HL-60/S4 treated with phorbol 12-myristate 13-acetate at 8.2 ng/mL for 4 days and 3 days (cell line): Measurements from ENCODE around the gene BLMH.

ENCODE experiments used
- in situ Hi-C: fragments of 300-500 bp; cut with MboI; formaldehyde crosslinking; loops from 2 replicates; pipeline ENCODE4 v1.15.0; 2022; ENCODE audit warnings: low sequenced_read_pairs

BLMH gene

DNA sequence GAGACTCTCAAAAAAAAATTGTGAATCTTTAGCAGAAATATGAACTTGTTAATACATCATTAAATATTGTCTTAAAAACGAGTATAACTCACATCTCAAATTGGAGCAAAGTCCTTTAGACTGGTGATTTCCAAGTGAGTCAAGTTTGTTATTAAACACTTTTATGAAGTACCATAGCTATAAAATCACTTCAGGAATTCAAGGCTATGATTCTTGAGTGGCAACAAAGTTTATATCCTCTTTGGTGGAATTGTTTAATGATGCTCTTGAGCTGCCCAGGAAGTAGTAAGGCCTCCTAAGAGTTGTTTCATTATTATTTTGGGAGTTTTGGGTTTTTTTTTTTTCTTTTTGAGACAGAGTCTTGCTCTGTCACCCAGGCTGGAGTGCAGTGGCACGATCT is 16.7 kb upstream of the BLMH start:
- in situ Hi-C loops = no loop called here

DNA sequence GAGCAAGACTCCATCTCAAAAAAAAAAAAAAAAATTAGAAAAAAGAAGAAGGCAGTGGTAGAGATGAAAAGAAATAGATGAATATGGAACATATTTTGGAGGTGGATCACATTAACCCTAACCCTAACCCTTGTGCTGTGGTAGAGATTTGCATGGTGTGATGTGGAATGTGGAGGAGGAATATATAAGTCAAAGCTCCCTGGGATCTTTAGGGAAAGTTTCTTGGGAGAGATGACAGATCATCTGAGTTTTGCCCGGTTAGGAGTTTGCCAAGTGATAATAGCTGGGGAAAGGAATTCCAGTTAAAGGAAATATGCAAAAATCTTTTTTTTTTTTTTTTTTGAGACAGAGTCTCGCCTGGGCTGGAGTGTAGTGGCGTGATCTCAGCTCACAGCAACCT is 13.0 kb upstream of the BLMH start:
- in situ Hi-C loops = no loop called here

DNA sequence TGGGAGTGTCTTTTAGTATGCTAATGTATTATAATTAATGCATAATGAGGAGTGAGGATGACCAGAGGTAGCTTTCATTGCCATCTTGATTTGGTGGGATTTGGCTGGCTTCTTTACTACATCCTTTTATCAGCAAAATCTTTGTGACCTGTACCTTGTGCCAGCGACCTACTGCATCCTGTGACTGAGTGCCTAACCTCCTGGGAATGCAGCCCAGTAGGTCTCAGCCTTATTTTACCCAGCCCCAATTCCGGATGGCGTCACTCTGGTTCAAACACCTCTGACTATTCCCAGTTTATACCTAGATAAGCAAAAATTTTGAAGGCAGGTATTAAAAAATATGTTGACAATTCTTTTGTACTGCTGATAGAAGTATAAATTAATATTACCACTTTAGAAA is 10.5 kb upstream of the BLMH start:
- in situ Hi-C loops = no loop called here

DNA sequence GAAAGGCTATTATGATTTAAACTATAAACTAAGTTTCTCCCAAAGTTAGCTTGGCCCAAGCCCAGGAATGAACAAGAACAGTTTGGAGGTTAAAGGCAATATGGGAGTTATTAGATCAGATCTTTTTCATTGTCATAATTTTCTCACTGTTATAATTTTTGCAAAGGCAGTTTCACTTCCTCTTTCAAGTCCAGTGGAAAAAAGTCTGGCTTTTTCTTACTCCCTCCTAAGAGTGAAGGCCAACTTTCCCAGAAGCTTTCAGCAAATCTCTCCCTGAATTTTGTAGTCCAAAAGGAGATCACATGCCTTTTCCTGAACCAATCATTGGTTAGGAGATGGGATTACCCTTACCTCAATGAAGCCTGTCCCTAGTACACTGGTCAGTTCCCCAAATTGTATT is 9.1 kb upstream of the BLMH start:
- in situ Hi-C loops = no loop called here

DNA sequence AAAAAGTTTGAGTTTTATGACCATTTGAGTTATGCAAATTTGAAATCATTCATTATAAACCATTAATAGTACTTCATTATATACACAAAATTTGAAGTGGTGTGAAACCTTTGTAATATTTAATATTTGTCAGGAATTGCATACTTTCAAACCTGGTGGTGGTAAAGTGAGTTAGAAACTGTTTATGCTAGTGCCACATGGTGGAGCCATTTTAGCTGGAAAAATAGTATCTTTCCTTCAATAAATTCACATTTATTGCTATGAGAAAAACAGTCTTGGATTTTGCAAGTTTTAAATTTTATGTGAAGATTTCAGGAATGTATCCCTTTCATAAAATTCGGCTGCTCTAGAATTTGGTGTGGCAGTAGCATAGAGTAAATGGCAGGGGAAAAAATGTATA is 7.3 kb upstream of the BLMH start:
- in situ Hi-C loops = no loop called here

DNA sequence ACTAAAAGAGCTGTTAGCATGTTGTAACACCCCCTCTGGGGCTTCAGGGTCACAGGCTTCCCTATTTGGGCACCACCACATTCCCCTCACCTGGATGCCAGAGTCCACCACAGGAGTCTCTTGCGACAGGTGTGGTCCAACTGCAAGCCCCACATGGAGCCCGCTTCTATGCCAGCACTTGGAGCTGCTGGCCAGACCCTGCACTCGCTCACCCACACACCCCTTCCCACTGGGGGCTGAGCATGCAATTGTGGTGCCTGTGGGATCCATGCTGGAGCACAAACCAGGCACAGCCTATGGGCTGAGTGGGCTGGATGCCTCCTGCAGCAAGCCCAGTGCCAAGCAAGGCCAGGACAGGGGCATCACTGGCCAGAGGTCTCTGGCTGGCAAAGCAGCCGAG is 6.0 kb upstream of the BLMH start:
- in situ Hi-C loops = no loop called here

DNA sequence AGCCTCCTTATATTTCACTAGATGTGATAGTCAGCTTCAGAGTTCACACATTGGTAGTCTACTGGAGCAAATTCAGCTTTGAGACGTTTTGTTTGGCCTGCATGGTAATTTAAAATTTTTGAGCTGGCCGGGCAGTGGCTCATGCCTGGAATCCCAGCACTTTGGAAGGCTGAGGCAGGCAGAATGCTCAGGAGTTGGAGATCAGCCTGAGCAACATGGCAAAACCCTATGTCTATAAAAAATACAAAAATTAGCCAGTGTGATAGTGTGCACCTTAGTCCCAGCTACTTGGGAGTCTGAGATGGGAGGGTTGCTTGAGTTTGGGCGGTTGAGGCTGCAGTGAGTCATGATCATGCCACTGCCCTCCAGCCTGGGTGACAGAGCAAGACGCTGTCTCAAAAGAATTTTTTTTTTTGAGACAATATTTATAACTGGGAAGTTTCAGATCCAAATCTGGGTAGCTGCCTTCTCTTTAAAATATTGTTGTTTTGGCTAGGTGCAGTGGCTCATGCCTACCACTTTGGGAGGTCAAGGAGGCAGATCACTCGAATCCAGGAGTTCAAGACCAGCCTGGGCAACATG is 4.8 kb upstream of the BLMH start:
- in situ Hi-C loops = no loop called here

DNA sequence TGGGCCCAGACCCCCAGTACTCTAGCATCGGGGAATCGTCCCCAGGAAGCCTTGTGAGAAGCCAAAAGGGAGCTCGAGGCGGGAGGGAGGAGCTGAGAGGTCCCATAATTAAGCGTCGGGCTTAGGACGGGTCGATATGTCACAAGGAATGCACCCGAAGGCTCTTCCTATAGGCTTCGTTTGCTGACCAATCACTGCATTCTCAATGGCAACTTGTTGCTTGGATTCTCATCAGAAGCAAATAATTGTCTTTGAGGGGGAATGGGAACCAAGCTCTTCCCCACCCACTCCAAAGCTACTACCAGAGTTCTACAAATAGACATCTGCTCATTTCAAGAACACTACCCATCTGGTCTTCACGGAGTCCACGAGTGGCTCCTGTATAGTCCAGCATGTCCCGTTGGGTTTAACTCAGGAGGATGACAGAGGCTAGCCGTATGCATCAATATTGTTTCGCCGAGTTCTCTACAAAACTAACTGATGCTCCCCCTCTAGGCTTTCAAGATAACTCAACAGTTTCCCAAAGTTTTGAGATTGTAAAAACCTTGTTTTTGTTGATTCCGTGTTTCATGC is 628 bp upstream of the BLMH start:
- in situ Hi-C loops = no loop called here

DNA sequence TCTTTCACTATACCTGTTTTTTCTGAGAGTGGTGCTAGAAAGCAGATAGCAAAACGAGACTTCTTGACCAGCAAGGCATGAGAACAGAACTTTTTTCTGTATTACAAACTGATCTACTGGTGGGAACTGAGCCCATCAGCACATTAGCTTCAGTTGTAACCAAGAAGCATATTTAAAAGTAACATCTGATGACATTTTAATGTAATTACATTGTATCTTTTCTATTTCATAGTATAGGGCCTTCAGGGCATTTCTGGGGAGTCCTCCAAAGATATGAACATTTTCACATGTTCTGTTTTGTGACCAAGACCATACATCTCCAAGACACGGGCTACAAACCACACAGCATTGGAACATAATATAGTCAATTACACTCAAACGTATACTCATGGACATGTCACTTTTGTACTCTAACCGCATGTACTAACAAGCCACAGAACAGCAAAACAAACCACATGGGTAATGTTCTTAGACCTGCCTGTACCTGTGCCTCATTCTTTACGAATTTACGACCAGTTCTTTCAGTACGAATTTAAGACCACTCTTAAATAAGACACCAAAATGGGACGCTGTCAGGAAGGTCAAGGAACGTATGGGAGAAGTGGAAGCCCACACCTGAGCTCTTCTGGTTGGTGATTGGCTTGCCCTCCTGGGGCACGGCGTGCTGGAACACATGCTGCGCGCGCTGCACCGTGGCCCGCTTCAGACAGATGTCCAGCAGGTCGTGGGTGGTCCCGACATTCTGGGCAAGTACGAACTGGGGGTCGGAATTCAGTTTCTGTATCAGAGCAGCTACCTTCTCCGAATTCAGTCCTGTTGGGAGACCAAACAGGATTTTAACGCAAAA is 825 bp downstream of the BLMH start:
- in situ Hi-C loops = no loop called here

DNA sequence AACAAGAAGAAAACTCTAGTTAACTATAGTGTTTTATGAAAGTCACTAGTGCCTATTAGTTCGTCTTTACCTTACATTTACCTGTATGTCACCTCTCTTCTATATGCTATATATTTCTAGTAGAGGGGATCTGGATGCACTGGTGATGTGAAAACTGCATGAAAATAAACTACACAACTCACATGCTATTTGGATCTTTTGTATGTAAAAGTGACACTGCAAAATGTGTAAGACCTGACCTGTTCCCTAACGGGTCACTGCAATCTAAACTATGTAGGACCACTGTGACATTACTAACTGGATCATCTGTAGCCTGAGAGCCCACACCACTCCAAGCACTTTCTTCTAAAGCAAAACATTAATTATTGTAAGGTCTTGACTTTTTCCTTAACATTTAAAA is 1.7 kb downstream of the BLMH start:
- in situ Hi-C loops = no loop called here

DNA sequence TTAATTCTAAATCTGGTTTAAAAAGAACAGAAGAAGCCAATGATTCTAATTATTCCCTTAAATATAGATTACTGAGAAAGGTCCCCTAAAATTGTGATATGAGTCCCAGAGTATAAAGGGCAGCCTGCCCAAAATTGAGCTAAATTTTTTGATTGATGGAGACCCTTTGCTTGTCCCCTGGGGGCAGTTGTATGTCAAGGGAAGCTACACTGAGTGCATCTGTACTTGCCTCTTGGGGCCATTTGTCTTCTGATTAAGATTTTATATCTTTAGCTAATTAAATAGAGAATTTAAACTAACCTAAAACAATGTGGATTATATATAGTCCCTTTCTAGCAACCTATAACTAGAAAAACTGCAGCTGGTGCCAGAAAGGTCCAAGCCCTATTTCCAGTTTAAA is 12.6 kb downstream of the BLMH start:
- in situ Hi-C loops = no loop called here

DNA sequence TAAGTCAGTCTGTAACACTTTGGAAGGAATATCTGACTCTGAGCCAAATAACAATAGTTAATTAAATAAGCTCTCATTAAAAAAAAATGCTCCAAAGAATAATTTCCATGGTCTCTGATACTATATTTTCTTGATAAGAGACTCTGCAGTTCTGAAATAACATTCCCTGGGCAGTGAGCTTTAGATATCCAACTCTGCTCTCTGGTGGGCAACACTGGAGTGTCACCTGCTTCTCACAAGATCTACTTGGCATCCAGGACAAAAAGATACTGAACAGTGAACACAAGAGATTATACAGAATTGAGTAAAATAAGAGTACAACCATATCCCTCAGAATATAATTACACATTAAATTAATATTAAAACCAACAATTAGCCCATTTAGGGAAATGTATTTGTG is 13.7 kb downstream of the BLMH start:
- in situ Hi-C loops = no loop called here

DNA sequence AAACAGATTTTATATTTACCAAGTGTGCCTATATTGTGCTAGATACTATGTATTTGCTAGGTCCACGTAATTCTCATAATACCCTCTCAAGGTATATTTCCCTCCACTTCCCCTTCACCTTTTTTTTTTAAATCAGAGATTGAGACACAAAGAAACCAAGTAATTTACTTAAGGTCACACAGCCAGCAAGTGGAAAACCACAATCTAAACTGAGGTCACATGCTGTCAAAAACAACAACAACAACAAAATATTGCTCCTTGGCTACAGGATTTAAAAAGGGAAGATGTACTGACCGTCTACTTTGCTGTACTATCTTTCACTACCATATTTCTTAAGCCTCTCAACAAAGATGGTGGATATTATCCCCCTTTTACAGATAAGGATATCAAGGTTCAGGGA is 15.8 kb downstream of the BLMH start:
- in situ Hi-C loops = no loop called here

DNA sequence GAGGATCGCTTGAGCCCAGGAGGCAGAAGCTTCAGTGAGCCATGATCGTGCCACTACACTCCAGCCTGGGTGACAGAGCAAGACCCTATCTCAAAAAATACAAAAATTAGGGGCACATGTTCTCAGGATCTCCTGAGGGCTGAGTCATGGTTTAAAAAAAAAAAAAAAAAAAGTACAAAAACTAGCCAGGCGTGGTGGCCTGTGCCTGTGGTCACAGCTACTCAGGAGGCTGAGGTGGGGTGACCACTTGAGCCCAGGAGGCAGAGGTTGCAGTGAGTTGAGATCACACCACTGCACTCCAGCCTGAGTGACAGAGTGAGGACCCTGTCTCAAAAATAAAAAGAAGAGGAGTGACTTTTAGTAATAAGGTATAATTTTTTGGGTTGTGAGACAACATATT is 16.9 kb downstream of the BLMH start:
- in situ Hi-C loops = no loop called here

DNA sequence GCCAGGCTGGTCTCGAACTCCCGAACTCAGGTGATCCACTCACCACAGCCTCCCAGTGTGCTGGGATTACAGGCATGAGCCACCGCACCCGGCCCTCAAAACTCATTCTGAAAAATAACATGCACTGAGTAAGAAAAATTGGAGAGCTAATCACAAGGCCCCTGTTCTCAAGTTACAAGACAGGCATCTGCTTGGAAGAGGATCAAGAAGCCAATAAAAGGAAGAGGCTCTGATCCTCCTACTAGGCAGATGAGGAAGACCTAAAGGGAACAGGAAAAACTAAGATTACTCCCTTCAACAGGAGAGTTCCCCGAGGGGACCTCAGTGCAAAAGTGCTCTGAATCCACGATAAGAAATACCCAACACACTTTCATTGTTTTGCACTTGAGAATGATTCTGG is 18.4 kb downstream of the BLMH start:
- in situ Hi-C loops = no loop called here

DNA sequence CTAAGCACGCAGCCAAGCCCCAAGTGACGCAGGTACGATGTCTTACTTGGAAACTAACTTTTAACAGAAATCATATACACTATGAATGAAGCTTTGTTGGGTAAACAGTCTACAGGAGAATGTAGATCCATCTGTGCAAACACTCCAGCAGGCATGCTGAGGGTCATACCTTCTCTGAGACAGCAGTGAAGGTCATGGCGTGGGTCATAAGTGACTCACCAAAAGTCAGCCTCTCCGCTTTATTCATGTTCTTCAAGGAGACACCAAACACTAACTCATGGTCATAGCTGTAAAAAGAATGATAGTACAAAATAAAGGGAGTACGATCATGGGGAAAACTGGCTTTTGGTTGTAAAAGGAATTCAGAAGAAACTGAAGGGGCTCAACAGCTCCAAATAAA is 20.6 kb downstream of the BLMH start:
- in situ Hi-C loops = no loop called here

DNA sequence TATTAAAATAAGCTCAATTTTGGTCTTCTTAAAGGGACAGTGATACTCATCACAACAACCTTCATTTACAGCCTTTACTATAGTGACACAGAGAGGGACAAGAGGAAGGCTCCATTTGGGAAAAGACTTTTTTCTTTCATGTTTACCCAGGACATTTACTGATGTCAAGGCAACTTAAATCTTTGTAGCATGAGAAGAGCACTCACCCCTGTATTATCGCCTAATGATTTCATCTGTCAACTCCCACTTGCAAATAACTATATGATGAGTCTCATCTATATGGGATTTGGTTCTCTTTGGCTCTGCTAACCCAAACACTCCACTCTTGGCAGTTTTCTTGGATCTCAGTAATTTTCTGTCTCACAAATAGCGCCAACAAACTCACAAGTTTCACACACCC is 24.1 kb downstream of the BLMH start:
- in situ Hi-C loops = no loop called here

DNA sequence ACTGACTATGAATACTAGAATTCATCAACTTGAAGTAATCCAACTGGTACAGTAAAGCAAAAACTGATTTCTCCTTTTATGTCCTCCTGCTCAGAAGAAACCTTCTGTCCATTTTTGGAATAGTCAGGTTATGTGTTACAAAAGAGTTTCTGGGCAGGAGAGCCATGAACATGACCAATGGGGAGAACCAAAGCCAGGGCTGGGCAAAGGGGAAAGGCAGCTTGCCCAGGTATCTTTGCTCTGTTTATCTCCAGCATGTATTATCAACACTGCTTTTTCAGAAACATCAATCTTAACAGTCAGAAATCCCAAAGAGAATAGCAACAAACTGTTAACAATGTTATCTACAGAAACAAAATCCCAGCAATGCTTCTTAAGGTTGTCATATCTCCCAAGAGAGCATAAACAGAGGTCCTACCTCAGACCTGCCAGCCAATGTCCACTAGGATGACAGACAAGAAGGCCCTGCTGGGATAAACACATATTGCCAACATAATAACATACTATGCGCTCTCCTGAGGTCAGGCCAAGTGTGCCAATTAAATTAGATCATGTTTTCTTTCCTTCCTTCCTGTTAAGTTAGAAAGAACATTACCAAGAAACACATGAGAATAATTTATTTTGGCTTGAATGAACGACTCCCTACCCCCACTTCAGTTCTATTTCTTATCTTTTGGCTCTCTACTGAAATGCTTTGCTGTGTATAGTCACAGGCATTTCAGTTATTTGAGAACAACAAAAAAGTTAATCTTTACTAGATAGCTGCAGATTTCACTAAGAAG is 28.0 kb downstream of the BLMH start:
- in situ Hi-C loops = no loop called here

DNA sequence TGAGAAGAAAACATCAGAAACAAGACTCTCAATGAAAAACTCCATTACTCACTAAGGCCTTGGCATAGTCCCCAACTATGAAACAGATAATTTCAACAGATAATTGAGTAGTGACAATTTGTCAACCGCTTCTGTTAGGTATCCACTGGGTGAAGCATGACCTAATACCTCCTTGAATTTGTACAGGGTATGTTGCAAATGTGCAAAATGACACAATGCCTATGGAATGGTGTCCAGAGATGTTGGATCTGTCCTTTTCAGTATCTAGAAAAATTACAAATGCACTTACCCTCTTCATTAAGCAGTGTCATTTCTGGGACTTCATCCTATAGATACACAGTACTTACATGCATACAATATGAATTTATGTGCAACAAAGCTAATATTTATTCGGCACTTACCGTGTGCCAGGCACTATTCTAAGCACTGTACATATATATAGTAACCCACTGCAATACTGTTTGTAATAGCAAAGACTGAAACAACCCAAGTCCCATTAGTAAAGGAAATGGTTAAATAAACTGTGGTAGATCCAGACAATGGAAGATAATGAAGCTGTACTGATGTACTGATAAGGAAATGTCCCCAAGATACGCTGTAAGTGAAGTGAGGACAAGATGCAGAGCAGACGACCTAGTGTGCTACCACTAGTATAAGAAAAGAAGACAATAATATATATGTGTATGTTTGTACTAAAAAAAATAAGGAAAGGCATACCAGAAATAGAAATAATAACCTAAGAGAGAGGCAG is 34.8 kb downstream of the BLMH start:
- in situ Hi-C loops = no loop called here

DNA sequence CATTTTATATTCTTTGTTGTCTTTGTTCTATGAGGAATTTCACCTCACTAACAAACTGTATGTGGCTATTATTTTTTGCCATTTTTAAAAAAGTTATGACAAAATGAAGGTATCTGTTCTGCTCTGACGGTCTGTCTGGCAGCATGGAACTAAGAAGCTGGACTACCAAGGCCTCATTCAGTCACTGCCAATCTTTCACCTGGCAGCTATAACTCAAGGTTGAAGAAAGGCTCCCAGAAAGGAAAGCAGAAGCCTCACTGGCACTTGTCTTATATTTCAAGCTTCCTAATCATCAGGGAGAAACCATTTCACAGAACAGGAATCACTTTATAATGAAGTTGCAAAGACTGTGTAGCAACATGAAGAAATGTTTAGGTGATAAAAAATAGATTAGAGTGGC is 37.6 kb downstream of the BLMH start:
- in situ Hi-C loops = no loop called here

DNA sequence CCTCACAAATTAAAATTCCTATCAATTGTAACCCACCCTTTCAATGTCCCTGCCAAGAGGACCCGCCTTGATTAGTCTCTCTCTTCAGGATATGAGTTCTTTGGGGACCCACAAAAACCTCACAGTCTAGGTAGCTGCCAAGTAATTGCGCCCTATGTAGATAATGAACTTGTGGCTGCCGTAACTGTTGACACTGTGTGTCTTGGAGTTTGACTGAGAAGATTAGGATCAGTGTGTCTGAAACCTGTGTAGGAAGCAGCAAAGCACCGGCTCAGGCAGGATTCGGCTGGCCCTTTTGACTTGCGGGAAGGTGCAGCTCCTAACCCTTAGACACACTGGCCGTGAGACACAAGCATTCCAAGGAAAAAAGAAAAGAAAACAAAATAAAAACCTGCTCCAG is 38.4 kb downstream of the BLMH start:
- in situ Hi-C loops = no loop called here
